GM12801 (cell line): Measurements from ENCODE around the gene MARCHF7.

ENCODE experiments used
- TF ChIP-seq, protein P1 (sequence below): IDR thresholded peaks from one replicate; pipeline ENCODE4 v1.5.1; 2011; ENCODE audit warnings: control low read depth; ENCODE audit not compliant: insufficient read length; ENCODE audit errors: extremely low read depth

The MARCHF7 gene

DNA sequence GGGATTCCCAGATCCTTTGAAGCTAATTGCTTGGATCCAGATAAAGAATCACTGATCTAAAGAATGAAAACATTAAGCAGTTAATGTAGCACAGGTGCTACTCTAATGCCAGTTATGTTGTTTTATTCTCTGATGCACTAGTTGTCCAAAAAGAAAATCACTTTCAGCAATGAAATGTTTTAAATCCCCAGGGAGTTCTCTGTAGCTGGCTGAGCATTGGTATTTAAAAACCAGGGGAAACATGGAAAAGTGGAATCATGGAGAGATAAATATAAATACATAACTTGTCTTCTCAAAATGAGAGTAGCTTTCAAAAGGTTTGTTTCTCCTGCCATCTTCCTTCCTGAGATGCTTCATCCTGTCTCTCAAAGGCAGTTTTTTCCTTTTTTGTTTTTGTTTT lies 48.0 kb downstream of the MARCHF7 start:
- TF ChIP-seq, protein P1, sequence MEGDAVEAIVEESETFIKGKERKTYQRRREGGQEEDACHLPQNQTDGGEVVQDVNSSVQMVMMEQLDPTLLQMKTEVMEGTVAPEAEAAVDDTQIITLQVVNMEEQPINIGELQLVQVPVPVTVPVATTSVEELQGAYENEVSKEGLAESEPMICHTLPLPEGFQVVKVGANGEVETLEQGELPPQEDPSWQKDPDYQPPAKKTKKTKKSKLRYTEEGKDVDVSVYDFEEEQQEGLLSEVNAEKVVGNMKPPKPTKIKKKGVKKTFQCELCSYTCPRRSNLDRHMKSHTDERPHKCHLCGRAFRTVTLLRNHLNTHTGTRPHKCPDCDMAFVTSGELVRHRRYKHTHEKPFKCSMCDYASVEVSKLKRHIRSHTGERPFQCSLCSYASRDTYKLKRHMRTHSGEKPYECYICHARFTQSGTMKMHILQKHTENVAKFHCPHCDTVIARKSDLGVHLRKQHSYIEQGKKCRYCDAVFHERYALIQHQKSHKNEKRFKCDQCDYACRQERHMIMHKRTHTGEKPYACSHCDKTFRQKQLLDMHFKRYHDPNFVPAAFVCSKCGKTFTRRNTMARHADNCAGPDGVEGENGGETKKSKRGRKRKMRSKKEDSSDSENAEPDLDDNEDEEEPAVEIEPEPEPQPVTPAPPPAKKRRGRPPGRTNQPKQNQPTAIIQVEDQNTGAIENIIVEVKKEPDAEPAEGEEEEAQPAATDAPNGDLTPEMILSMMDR, result no peak

DNA sequence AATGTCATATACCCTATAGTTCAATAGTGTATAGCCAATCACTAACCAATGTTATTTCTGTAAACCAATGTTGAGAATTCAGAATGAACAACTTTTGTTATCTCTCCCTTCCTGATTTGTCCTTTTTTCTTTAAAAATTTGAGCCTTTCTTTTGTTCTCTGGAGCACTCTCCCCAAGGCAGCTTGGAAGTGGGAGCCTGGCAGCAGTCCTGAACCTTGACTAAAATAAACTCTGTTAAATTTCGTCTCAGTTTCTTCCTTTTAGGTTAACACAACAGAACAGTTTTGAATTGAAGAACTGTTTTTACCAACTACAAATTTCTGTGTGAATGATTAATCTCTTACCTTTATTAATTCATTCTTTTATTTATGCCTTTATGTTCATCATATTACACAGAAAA lies 49.8 kb downstream of the MARCHF7 start:
- TF ChIP-seq, protein P1, result no peak
